ENCODE measurements around the gene R3HCC1L. TPM values are rescaled to one million over a fixed set of nuclear protein-coding genes. Genes with fewer than 3 reads are reported as not detected.
"Not testable (repeated sequence)": the region's sequence is repeated elsewhere in the genome, so short reads cannot be mapped to it uniquely, and the experiment has no call there.

The R3HCC1L gene
- polyA plus RNA-seq, 1 donor from 2014 or later: 15.1 TPM

DNA sequence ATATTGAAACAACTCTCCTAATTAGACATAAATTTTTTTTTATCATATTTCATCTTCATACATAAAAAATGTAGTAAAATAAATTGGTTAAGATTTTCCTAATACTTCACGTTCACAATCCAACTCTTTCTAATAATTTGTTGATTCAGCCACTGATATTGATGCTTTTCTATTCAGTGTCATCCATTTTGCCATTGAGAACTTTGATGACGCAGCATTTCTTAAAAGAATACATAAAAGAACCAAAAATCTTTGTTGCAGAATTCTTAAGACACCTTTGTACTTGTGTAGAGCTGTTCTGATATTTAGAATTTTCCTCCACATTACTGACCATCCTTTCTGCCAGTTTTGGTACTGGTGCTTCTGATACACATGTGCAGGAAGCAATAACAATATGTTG is 80.9 kb downstream of the R3HCC1L start:
- Mint-ChIP-seq H3K4me1 (peaks cover 25 to 56% (median 25%) of the 10 kb centered on the region in 3 donors), H3K36me3 (peaks cover 14% of the 10 kb centered on the region), H3K27me3 (no peaks in the 10 kb centered on the region), H3K27ac (no peak overlapping the region), H3K4me3 (no peak overlapping the region), H3K9me3 (peaks cover 8% of the 10 kb centered on the region in 3 donors)

DNA sequence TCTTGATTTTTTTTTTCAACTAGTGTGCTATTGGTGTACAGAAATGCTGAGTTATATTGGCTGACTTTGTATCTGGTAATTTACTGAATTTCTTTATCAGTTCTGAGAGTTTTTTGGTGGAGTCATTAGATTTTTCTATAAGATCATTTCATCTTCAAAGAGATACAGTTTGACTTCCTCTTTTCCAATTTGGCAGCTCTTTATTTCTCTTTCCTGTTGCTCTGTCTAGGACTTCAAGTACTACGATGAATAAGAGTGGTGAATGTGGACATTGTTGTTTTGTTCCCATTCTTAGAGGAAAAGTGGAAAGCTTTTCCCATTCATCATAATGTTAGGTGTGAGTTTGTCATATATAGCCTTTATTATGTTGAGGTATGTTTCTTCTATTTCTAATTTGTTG is 83.3 kb downstream of the R3HCC1L start:
- Mint-ChIP-seq H3K27me3 (no peaks in the 10 kb centered on the region), H3K36me3 (peaks cover 12% of the 10 kb centered on the region), H3K9me3 (peaks cover 5 to 8% (median 8%) of the 10 kb centered on the region in 3 donors), H3K4me3 (peak overlapping the region in 1 of 4 donors; percentile 41), H3K27ac (no peak overlapping the region), H3K4me1 (peaks cover 19 to 45% (median 19%) of the 10 kb centered on the region in 3 donors)

DNA sequence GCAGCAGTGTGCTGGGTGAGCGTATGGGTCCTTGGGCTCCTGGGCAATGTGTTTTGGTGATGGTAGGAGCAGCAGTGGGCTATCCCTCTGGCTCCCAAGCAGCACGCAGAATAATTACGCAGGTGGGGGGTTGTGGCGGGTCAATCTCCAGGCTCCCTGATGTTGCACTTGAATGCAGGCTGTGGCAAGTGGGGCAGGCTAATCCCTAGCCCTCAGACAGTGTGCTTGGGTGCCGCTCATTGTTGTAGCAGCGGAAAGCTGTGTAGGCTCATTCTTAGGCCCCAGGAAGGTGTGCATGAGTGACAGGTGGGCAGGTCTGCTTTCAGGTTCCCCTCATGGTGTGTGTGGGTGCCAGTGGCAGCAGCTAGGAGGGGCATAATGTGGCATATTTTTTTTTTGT is 89.4 kb downstream of the R3HCC1L start:
- H3K36me3 Mint-ChIP-seq: peaks cover 14% of the 10 kb centered on the region

DNA sequence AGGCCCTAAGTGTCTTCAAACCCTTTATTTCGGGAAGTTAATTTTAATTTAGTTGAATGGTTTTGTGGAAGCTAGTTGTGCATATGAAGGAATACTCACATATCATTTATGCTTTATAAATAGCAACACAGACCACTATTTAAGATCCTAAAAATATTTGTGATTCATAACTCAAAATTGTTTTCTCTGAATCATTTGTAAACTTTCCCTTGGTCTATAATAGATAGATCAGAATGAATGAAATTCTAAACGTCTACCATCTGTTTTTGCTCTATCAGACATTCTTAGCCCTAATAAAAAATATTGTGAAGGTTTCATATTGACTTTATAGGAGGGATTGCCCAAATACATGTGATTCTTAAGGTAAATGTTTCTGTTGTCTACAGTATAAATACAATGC is 90.1 kb downstream of the R3HCC1L start:
- Mint-ChIP-seq H3K4me1 (peaks cover 2 to 13% (median 7%) of the 10 kb centered on the region in 3 donors), H3K36me3 (peaks cover 11% of the 10 kb centered on the region), H3K9me3 (peaks cover 2 to 9% (median 2%) of the 10 kb centered on the region in 3 donors), H3K27me3 (no peaks in the 10 kb centered on the region), H3K4me3 (no peak overlapping the region), H3K27ac (no peak overlapping the region)

More for the DNA sequence above, 89.4 kb downstream of the R3HCC1L start:
- no peaks in the 10 kb centered on the region for H3K27me3 Mint-ChIP-seq
- H3K27ac Mint-ChIP-seq: no peak overlapping the region
- H3K9me3 Mint-ChIP-seq: peaks cover 5 to 14% (median 6%) of the 10 kb centered on the region in 3 donors
- peaks cover 7 to 13% (median 8%) of the 10 kb centered on the region in 3 donors for H3K4me1 Mint-ChIP-seq
- H3K4me3 Mint-ChIP-seq: no peak overlapping the region

DNA sequence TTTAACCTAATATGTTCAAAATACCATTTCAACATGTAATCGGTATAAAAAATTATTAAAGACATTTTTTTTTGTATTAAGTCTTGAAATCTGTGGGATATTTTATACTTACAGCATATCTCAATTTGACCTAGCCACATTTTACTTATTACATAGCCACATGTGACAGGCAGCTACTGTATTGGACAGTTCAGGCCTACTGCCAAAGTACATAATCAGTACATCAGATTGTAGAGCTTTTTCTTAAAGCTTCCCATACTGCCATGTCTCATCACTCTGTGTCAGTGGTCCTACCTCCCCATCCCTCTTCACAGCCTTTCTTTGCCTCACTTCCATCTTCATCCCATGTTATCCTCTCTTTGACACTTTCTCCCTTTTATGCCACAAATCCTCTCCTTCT is 90.5 kb downstream of the R3HCC1L start:
- Mint-ChIP-seq H3K27ac (no peak overlapping the region), H3K27me3 (no peaks in the 10 kb centered on the region), H3K9me3 (peaks cover 0 to 6% (median 1%) of the 10 kb centered on the region in 3 donors), H3K4me3 (no peak overlapping the region), H3K36me3 (peaks cover 11% of the 10 kb centered on the region), H3K4me1 (peaks cover 0 to 12% (median 7%) of the 10 kb centered on the region in 3 donors)

DNA sequence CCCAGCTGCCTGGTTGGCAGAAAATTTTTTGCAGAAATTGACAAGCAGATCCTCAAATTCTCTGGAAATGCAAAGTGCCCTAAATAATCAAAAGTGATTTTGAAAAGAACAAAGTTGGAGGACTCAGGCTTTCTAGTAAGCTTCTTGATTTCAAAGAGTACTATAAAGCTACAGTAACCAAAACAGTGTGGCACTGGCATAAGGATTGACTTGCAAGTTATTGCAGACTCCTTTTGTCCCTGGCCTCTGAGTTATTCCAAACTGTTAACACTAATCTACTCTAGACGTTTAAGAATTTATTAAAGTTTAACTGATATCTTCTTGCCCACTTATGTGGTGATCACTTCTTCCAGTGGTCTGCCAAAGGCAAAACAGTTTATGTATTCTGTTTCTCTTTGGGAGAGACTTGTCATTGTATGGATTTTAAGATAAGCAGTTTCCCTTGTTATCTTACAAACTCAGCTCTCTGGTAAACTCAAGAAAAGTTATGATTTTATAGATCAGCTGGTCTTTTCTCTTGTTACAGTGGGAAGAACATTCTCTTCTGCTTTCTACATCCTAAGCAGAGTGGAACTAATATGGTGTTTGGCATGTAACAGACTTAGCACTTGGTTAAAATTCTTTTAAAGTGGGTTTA is 92.2 kb downstream of the R3HCC1L start:
- Mint-ChIP-seq H3K4me3 (no peak overlapping the region), H3K9me3 (peaks cover 0 to 6% (median 0%) of the 10 kb centered on the region in 3 donors), H3K36me3 (peaks cover 14% of the 10 kb centered on the region), H3K27ac (no peak overlapping the region), H3K4me1 (peaks cover 4 to 16% (median 7%) of the 10 kb centered on the region in 3 donors), H3K27me3 (no peaks in the 10 kb centered on the region)

DNA sequence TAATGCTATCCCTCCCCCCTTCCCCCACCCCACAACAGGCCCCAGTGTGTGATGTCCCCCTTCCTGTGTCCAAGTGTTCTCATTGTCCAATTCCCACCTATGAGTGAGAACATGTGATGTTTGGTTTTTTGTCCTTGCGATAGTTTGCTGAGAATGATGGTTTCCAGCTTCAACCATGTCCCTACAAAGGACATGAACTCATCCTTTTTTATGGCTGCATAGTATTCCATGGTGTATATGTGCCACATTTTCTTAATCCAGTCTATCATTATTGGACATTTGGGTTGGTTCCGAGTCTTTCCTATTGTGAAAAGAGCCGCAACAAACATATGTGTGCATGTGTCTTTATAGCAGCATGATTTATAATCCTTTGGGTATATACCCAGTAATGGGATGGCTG is 93.3 kb downstream of the R3HCC1L start:
- H3K27ac Mint-ChIP-seq, H3K9me3 Mint-ChIP-seq, H3K27me3 Mint-ChIP-seq, H3K4me3 Mint-ChIP-seq: not testable (repeated sequence)
- H3K4me1 Mint-ChIP-seq: peaks cover 4 to 16% (median 7%) of the 10 kb centered on the region in 3 donors
- H3K36me3 Mint-ChIP-seq: peaks cover 16% of the 10 kb centered on the region

DNA sequence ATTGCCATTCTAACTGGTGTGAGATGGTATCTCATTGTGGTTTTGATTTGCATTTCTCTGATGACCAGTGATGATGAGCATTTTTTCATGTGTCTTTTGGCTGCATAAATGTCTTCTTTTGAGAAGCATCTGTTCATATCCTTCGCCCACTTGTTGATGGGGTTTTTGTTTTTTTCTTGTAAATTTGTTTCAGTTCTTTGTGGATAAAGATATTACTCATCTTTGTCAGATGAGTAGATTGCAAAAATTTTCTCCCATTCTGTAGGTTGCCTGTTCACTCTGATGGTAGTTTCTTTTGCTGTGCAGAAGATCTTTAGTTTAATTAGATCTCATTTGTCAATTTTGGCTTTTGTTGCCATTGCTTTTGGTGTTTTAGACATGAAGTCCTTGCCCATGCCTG is 93.8 kb downstream of the R3HCC1L start:
- H3K9me3 Mint-ChIP-seq, H3K27me3 Mint-ChIP-seq, H3K27ac Mint-ChIP-seq, H3K4me3 Mint-ChIP-seq: not testable (repeated sequence)
- Mint-ChIP-seq H3K4me1 (peaks cover 4 to 15% (median 7%) of the 10 kb centered on the region in 3 donors), H3K36me3 (peaks cover 16% of the 10 kb centered on the region)

DNA sequence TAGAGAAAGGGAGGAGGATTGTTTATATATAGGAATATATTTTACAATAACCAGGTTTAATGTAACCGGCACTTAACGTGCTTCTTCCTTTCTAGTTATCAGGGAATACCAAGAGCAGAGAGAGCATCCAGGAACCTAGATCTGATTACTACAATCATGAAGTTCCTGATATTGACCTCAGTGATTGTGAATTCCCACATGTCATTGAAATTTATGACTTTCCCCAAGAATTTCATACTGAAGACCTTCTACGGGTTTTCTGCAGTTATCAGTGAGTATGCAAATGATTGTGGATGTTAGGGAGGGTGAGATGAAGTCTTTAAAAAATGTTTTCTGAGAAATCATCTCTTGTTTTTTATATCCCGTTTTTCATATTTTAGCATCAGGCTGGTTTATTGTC is 97.0 kb downstream of the R3HCC1L start:
- no peaks in the 10 kb centered on the region for H3K9me3 Mint-ChIP-seq
- peaks cover 12% of the 10 kb centered on the region for H3K36me3 Mint-ChIP-seq
- no peaks in the 10 kb centered on the region for H3K27me3 Mint-ChIP-seq
- no peak overlapping the region for H3K4me3 Mint-ChIP-seq
- no peak overlapping the region for H3K27ac Mint-ChIP-seq
- peaks cover 4 to 6% (median 5%) of the 10 kb centered on the region in 3 donors for H3K4me1 Mint-ChIP-seq

DNA sequence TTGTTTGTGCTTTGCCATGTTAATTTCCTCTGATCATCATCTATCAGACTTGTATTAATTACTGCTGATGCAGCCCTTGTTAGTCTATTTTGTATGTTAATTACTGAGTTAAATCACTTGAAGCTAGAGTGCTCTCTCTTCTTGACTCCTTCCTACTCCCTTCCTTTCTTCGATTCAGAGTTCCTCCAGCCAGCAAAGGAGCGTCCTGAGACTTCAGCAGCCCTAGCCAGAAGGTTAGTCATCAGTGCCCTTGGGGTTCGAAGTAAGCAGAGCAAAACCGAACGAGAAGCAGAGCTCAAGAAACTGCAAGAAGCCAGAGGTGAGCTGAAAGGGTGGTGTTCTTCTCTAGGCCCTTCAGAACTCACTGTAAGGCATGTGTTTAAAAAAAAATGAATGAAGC is 101.4 kb downstream of the R3HCC1L start:
- Mint-ChIP-seq H3K36me3 (peaks cover 1% of the 10 kb centered on the region), H3K4me3 (no peak overlapping the region), H3K27me3 (no peaks in the 10 kb centered on the region), H3K27ac (no peak overlapping the region), H3K4me1 (no peaks in the 10 kb centered on the region), H3K9me3 (no peaks in the 10 kb centered on the region)

DNA sequence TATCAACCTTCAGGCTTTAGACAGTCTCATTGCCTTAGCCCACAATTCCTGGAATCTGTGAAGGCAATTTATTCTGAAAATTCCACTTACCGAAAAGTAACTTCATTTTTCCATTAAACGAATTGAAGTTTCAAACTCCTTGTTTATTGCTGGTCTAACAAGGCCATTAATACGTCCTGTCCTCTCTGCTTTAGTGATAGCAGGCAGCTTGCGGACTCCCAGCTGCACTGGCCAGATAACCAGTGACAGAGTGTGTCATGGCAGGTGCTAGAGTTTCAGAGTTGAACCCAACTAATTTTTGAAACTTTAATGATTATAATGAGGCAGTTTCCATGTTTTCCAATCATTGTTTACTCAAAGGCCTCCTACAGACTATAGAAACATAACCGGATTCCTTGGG is 102.4 kb downstream of the R3HCC1L start:
- H3K36me3 Mint-ChIP-seq: peaks cover 1% of the 10 kb centered on the region
- no peaks in the 10 kb centered on the region for H3K9me3 Mint-ChIP-seq
- no peak overlapping the region for H3K27ac Mint-ChIP-seq
- no peaks in the 10 kb centered on the region for H3K4me1 Mint-ChIP-seq
- H3K27me3 Mint-ChIP-seq: no peaks in the 10 kb centered on the region
- no peak overlapping the region for H3K4me3 Mint-ChIP-seq

DNA sequence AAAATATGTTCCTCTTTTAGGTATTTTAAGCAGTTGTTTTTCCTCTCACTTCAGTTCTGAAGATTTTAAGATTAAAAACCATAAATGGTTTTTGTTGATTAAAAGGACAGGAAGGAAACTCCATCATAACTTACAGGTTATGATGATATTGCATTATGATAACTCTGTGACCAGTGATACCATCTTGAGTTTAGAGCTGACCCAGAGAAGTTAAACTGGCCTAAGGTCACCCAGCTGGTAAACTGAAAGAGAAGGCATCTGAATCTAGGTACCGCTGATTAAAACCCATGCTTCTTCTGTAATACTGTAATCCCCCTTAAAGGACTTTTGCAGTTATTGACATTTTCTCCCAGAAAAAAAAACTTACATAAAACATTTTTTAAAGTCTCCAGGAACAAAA is 103.9 kb downstream of the R3HCC1L start:
- Mint-ChIP-seq H3K36me3 (no peaks in the 10 kb centered on the region), H3K27me3 (no peaks in the 10 kb centered on the region), H3K4me1 (no peaks in the 10 kb centered on the region), H3K27ac (no peak overlapping the region), H3K9me3 (no peaks in the 10 kb centered on the region), H3K4me3 (no peak overlapping the region)

DNA sequence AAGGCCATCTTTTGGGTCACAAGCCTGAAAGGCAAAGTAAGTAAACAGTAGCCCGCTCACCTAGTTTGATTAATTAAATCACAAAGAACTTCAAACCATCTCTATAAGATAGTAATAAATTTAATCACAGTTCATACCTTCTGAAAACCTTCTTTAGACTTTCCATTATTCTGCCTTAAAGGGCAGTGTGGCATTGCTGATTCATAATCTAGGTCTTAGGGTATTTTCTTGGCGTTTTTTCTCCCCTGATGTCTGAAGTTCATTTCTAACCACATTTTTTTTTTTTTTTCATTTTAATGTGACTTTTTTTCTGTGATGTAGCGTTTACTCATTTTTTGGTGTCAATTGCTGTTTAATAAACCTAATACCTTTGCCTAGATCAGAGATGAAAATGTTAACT is 106.1 kb downstream of the R3HCC1L start:
- H3K4me1 Mint-ChIP-seq: no peaks in the 10 kb centered on the region

DNA sequence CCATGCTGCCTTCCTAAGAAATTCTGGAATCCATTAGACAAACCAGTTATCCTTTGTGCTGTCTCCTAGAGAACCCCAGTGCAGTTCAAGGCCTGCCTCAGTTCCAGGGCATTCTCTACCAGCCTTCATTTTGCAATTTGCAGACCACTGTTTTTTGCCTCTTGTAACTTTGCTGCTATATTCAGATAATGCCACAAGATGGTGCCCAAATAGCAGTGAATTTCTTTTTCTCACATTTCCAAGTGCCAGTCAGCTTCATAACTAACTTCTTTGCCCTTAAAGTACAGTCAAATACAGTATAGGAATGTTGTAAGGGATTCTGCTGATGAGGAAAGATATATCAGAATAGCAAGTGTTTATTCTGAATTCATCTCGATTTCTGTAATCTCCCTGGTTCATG is 108.4 kb downstream of the R3HCC1L start:
- peaks cover 10% of the 10 kb centered on the region for H3K36me3 Mint-ChIP-seq
- no peaks in the 10 kb centered on the region for H3K27me3 Mint-ChIP-seq
- H3K27ac Mint-ChIP-seq: no peak overlapping the region
- H3K4me3 Mint-ChIP-seq: no peak overlapping the region
- H3K4me1 Mint-ChIP-seq: no peaks in the 10 kb centered on the region
- no peaks in the 10 kb centered on the region for H3K9me3 Mint-ChIP-seq

More for the DNA sequence above, 106.1 kb downstream of the R3HCC1L start:
- Mint-ChIP-seq H3K36me3 (peaks cover 7% of the 10 kb centered on the region), H3K27ac (no peak overlapping the region), H3K9me3 (no peaks in the 10 kb centered on the region), H3K27me3 (no peaks in the 10 kb centered on the region), H3K4me3 (no peak overlapping the region)

DNA sequence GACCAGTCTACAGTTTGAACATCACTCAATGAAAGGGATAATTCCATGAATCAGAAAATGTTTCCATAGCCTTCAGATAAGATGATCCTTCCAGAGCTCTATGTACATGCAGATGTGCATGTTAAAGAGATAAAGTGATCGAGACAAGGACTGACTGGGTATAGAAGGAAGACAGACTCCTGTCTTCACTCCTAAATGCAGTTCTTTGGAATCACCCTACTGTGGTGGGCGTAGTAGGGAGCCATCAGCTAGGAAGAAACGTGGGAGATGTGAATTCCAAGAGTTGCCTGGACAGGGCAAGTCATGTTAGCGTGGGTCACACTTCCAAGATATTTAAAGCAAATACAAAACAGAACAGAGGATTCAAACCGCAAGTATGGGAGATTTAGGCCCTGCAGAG is 109.7 kb downstream of the R3HCC1L start:
- Mint-ChIP-seq H3K4me3 (no peak overlapping the region), H3K27ac (no peak overlapping the region), H3K9me3 (no peaks in the 10 kb centered on the region), H3K27me3 (no peaks in the 10 kb centered on the region), H3K36me3 (peaks cover 12% of the 10 kb centered on the region), H3K4me1 (no peaks in the 10 kb centered on the region)

DNA sequence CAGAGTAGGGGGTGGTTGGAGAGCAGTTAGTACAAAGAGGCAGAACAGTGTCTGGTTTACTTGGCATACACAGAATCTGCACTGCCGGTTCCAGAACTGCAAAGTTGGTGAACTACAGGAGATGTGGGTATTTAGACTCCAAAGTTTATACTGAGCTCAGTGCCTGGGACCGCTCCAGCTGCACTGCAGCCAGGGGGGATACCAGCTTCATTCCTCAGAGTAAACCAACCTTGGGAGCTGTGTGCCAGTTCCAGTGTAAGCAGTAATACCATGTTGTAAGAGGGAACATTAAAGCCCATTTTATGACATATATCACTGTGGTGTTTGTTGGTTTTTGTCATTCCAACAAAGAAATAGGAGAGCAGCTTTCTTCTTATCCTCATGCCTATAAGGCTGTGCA is 110.1 kb downstream of the R3HCC1L start:
- H3K4me1 Mint-ChIP-seq: no peaks in the 10 kb centered on the region
- H3K9me3 Mint-ChIP-seq: no peaks in the 10 kb centered on the region
- H3K27me3 Mint-ChIP-seq: no peaks in the 10 kb centered on the region
- no peak overlapping the region for H3K4me3 Mint-ChIP-seq
- H3K36me3 Mint-ChIP-seq: peaks cover 13% of the 10 kb centered on the region
- H3K27ac Mint-ChIP-seq: no peak overlapping the region
